Raji (cell line): Measurements from ENCODE around the gene SCYGR2.

ENCODE experiments used
- POLR2A ChIP-seq: IDR thresholded peaks from 2 replicates; pipeline ENCODE4 v1.6.1; 2011; ENCODE audit warnings: low read depth, low read length, control low read depth; ENCODE audit not compliant: insufficient read depth

SCYGR2 gene

DNA sequence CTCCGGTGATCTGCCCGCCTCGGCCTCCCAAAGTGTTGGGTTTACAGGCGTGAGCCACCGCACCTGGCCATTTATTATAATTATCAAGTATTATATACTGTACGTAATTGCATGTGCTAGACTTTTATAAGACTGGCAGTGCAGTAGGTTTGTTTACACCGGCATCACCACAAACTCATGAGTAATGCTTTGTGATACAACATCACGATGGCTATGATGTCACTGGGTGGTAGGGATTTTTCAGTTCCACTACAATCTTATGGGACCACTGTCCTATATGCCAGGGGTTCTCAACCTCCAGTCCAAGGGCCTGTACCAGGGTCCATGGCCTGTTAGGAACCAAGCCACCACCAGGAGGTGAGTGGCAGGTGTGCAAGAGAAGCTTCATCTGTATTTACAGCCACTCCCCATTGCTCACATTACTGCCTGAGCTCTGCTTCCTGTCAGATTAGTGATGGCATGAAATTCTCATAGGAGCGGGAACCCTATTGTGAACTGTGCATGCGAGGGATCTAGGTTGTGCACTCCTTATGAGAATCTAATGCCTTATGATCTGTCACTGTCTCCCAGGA is 28.0 kb downstream of the SCYGR2 start:
- TF ChIP-seq POLR2A, result no peak

DNA sequence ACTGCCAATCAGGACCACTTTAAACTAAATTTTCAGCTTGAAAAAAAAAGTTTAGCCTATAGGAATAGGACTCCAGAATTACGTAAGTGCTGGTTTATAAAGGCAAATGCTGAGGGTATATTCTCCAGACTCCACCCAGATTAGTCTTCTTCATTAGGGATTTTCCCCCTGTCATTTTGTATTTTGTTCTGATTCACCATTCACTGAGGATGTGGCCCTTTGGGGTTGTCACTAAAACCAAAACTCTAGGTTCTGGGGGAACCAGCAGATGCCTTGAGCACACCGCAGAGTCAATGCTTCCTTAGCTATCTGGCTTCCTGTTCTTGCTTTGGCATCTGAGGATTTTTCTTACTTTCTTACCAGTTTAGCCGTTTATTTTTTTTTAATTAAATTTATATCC is 29.1 kb downstream of the SCYGR2 start:
- TF ChIP-seq POLR2A, result no peak

- TF ChIP-seq POLR2A, result no peak
Measured at GRCh38 chr2:227629435-227629834, 30.7 kb downstream of the SCYGR2 start.

DNA sequence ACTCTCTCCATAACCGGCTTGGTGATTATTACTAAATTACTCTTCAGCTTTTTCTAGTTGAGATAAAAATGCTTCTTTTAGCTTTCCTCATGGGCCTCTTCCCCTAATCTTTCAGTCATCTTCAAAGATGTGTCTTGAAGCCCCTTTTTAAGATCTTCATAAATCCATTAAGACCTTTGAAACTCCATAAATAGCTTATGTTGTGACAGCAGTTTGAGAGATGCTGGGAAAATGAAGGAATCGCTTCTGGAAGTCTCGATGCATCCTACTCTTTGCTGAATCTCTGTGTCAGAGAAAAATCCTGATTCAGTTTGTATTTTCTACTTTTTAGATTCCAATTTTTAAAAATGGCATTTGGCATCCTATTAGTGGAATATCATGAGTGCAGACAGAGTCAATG is 31.6 kb downstream of the SCYGR2 start:
- no peak for TF ChIP-seq POLR2A

- TF ChIP-seq POLR2A, result no peak
Measured at GRCh38 chr2:227632827-227633226, 34.1 kb downstream of the SCYGR2 start.

DNA sequence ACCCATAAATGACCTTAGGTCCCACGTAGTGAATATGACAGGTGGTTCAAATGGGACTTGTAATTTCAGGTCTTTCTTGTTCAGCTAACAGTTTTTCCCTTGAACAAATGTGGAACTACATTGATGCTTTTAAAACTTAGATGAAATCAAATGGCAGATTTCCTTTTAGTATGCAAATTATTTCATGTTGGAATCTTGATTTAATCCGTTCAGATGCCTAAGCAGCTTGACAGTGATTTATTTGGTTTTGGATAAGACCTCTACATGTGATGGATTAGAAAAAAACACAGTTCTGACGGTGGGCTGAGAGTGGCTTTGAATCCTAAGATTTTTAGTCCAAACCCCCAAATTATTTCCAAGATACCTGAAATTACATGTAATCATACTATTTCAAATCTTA is 35.5 kb downstream of the SCYGR2 start:
- TF ChIP-seq POLR2A, result no peak

DNA sequence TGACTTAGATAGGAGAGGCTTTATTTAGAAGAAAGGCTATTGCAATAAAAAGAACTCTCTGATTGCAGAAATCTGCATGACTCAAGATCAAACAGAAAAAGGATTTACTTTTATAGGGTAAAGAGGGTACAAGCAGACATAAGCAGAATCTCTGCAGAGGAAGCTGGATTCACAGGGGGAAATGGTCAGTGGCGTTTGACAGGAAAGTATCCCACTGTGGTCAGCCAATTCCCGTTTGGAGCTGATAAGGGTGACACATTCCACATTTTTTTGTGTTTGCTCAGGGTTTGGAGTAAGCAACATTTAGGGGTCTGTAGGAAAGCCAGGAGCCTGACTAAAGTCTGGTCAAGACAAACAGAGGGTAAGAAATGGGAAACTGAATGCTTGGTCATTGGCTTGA is 44.0 kb downstream of the SCYGR2 start:
- TF ChIP-seq POLR2A, result no peak

- TF ChIP-seq POLR2A, result no peak
Measured at GRCh38 chr2:227643990-227644551, 45.4 kb downstream of the SCYGR2 start.
